ENCODE results near the gene ATG5. TPM values are rescaled to one million over a fixed set of nuclear protein-coding genes. Genes with fewer than 3 reads are reported as not detected.

ATG5 gene
- total RNA-seq, 1 experiment from 2014 or later, result 26.9 TPM

DNA sequence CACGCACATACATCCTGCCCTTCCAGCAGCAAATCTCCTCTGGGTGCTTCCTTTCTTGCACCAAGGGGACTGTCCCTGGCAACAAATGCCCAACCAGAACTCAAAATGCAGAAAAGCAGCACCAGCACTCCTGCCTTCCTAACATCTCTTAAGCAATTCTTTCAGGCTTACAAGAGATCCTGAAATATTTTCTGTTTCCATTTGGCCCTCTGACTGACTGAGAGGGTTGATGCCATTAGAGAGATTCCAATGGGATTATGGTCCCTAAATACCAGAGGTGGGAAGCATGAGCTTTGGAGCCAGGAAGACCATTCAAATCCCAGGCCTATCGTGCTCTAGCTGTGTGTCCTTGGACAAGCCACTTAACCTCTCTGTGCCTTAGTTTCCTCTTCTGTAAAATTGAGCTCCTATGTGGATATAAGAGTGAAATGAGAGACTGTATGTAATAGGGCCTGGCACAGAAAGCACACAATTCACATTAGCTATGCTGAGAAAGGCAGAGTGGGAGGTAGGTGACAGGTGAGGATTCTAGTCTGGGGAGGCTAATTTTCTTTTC lies 182.6 kb downstream of the ATG5 start:
- Mint-ChIP-seq H3K4me3 (ENCODE audit: unreplicated experiment) (no peak overlapping the region), H3K9me3 (ENCODE audit: unreplicated experiment) (no peaks in the 10 kb centered on the region), H3K36me3 (ENCODE audit: insufficient read depth, unreplicated experiment) (no peaks in the 10 kb centered on the region), H3K27ac (ENCODE audit: unreplicated experiment) (no peak overlapping the region), H3K27me3 (ENCODE audit: insufficient read depth, unreplicated experiment) (no peaks in the 10 kb centered on the region), H3K4me1 (ENCODE audit: low read depth, unreplicated experiment) (no peaks in the 10 kb centered on the region)
- TF ChIP-seq, protein P1, sequence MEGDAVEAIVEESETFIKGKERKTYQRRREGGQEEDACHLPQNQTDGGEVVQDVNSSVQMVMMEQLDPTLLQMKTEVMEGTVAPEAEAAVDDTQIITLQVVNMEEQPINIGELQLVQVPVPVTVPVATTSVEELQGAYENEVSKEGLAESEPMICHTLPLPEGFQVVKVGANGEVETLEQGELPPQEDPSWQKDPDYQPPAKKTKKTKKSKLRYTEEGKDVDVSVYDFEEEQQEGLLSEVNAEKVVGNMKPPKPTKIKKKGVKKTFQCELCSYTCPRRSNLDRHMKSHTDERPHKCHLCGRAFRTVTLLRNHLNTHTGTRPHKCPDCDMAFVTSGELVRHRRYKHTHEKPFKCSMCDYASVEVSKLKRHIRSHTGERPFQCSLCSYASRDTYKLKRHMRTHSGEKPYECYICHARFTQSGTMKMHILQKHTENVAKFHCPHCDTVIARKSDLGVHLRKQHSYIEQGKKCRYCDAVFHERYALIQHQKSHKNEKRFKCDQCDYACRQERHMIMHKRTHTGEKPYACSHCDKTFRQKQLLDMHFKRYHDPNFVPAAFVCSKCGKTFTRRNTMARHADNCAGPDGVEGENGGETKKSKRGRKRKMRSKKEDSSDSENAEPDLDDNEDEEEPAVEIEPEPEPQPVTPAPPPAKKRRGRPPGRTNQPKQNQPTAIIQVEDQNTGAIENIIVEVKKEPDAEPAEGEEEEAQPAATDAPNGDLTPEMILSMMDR (IDR thresholded peaks at IDR 0.05; ENCODE audit: insufficient read depth in 1 of 2, low read depth in 1 of 2, low read length in 1 of 2, severe bottlenecking in 1 of 2, unreplicated experiment in 1 of 2), result no peak
- intact Hi-C loops (cut with micrococcal nuclease; ENCODE audit: unreplicated experiment), result no loop called here
- no TSS peak for BruUV-seq (replicated peaks)
- Histone ChIP-seq H3K9me3 (no peaks in the 10 kb centered on the region), H3K27me3 (replicated peaks; ENCODE audit: control insufficient read depth, insufficient read depth, low read length) (no peaks in the 10 kb centered on the region), H3K36me3 (ENCODE audit: control insufficient read depth, insufficient read depth, low read length) (no peaks in the 10 kb centered on the region), H3K4me1 (no peaks in the 10 kb centered on the region), H3K4me3 (ENCODE audit: low read depth, low read length) (no peak overlapping the region)
- CTCF ChIA-PET, result no interaction called here
- POLR2A ChIA-PET, result no interaction called here
- no peak for DNase-seq

GRCh38 chr6:106141441-106142237 lies 183.9 kb downstream of the ATG5 start:
- Histone ChIP-seq H3K36me3 (ENCODE audit: control insufficient read depth, insufficient read depth, low read length) (no peaks in the 10 kb centered on the region), H3K27me3 (replicated peaks; ENCODE audit: control insufficient read depth, insufficient read depth, low read length) (no peaks in the 10 kb centered on the region), H3K4me3 (ENCODE audit: low read depth, low read length) (no peak overlapping the region), H3K9me3 (no peaks in the 10 kb centered on the region), H3K4me1 (no peaks in the 10 kb centered on the region)
- intact Hi-C loops (cut with micrococcal nuclease; ENCODE audit: unreplicated experiment), result no loop called here
- Mint-ChIP-seq H3K4me1 (ENCODE audit: low read depth, unreplicated experiment) (no peaks in the 10 kb centered on the region), H3K27ac (ENCODE audit: unreplicated experiment) (no peak overlapping the region), H3K27me3 (ENCODE audit: insufficient read depth, unreplicated experiment) (no peaks in the 10 kb centered on the region), H3K9me3 (ENCODE audit: unreplicated experiment) (no peaks in the 10 kb centered on the region), H3K36me3 (ENCODE audit: insufficient read depth, unreplicated experiment) (no peaks in the 10 kb centered on the region), H3K4me3 (ENCODE audit: unreplicated experiment) (no peak overlapping the region)
- BruUV-seq (replicated peaks), result no TSS peak
- no peak for DNase-seq
- ChIA-PET CTCF (interaction anchor here (1.0 kb wide), 1 partner anchor 81 kb away, joined by 3 read pairs; no protein-coding TSS in a partner anchor), POLR2A (no interaction called here)
- TF ChIP-seq, protein P1 (IDR thresholded peaks at IDR 0.05; ENCODE audit: insufficient read depth in 1 of 2, low read depth in 1 of 2, low read length in 1 of 2, severe bottlenecking in 1 of 2, unreplicated experiment in 1 of 2), result no peak

GRCh38 chr6:106138151-106138550 lies 187.4 kb downstream of the ATG5 start:
- TF ChIP-seq, protein P1 (IDR thresholded peaks at IDR 0.05; ENCODE audit: insufficient read depth in 1 of 2, low read depth in 1 of 2, low read length in 1 of 2, severe bottlenecking in 1 of 2, unreplicated experiment in 1 of 2), result no peak
- H3K4me1 ChIP-seq, result peaks cover 10% of the 10 kb centered on the region; the same call in 1 of the 2 replicates
- ChIA-PET CTCF (no interaction called here), POLR2A (no interaction called here)
- Mint-ChIP-seq H3K27ac (ENCODE audit: unreplicated experiment) (no peak overlapping the region), H3K4me1 (ENCODE audit: low read depth, unreplicated experiment) (no peaks in the 10 kb centered on the region), H3K36me3 (ENCODE audit: insufficient read depth, unreplicated experiment) (no peaks in the 10 kb centered on the region), H3K4me3 (ENCODE audit: unreplicated experiment) (no peak overlapping the region), H3K27me3 (ENCODE audit: insufficient read depth, unreplicated experiment) (no peaks in the 10 kb centered on the region), H3K9me3 (ENCODE audit: unreplicated experiment) (no peaks in the 10 kb centered on the region)
- H3K36me3 ChIP-seq (ENCODE audit: control insufficient read depth, insufficient read depth, low read length), result no peaks in the 10 kb centered on the region
- no peaks in the 10 kb centered on the region for H3K9me3 ChIP-seq
- BruUV-seq (replicated peaks), result no TSS peak
- no peak overlapping the region for H3K4me3 ChIP-seq (ENCODE audit: low read depth, low read length)
- no peaks in the 10 kb centered on the region for H3K27me3 ChIP-seq (replicated peaks; ENCODE audit: control insufficient read depth, insufficient read depth, low read length)
- DNase-seq, result no peak
- intact Hi-C loops (cut with micrococcal nuclease; ENCODE audit: unreplicated experiment), result no loop called here

Data from Caco-2 (cell line).